PC-3 (cell line): ENCODE measurements around the gene C19orf47. TPM values are rescaled to one million over a fixed set of nuclear protein-coding genes. Genes with fewer than 3 reads are reported as not detected.

Source experiments
- ATAC-seq: fragments of 200-7000 bp; cut with Tn5 transposase; 2 replicates; pipeline ENCODE4 v1.9.1; 2020; ENCODE audit warnings: mild to moderate bottlenecking, moderate library complexity
- BruUV-seq: library from RNA; stranded (reverse); fragments of 400-500 nt; replicated peaks from 2 replicates; lab custom pipeline; 2021; lab: Mats Ljungman, UMichigan
- CTCF ChIA-PET: fragments of 300-600 bp; sonication (Branson Sonifier 250); formaldehyde crosslinking; loops from one replicate; lab custom pipeline; 2022; ENCODE audit warnings: antibody characterized with exemption; lab: Charles Lee
- POLR2A ChIA-PET: fragments of 300-600 bp; sonication (Branson Sonifier 250); formaldehyde crosslinking; loops from one replicate; lab custom pipeline; 2022; ENCODE audit warnings: antibody characterized with exemption; ENCODE audit not compliant: unreplicated experiment; lab: Charles Lee
- DNase-seq: peaks from one replicate; pipeline ENCODE4 v3.0.0-alpha.2; 2015
- H2AFZ ChIP-seq: fragments of 300-600 bp; sonication (generic); 2 replicates; pipeline ENCODE4 v1.6.0; 2016; ENCODE audit warnings: antibody characterized with exemption, low read length
- H3F3A ChIP-seq: fragments of 300-600 bp; sonication (generic); one replicate; pipeline ENCODE4 v1.6.0; 2017; ENCODE audit warnings: antibody characterized with exemption, low read length, control low read depth, mild to moderate bottlenecking; ENCODE audit not compliant: unreplicated experiment
- H3K27ac ChIP-seq: fragments of 300-600 bp; sonication (generic); 2 replicates; pipeline ENCODE4 v1.5.1; 2016; ENCODE audit warnings: mild to moderate bottlenecking, low read length
- H3K27me3 ChIP-seq: fragments of 300-600 bp; sonication (generic); 2 replicates; pipeline ENCODE4 v1.6.1; 2016; ENCODE audit warnings: low read length, mixed read lengths
- H3K36me3 ChIP-seq: fragments of 300-600 bp; sonication (generic); 2 replicates; pipeline ENCODE4 v1.6.1; 2016; ENCODE audit warnings: low read depth, mixed run types, low read length, mixed read lengths
- H3K4me1 ChIP-seq: fragments of 300-600 bp; sonication (generic); 2 replicates; pipeline ENCODE4 v1.5.1; 2016; ENCODE audit warnings: low read length; ENCODE audit not compliant: insufficient read depth
- H3K4me2 ChIP-seq: fragments of 300-600 bp; sonication (generic); 2 replicates; pipeline ENCODE4 v1.6.0; 2016; ENCODE audit warnings: low read length
- H3K4me3 ChIP-seq: fragments of 300-600 bp; sonication (generic); 2 replicates; pipeline ENCODE4 v1.5.1; 2016; ENCODE audit warnings: mild to moderate bottlenecking, low read length, mixed read lengths
- H3K79me2 ChIP-seq: fragments of 300-600 bp; sonication (generic); 2 replicates; pipeline ENCODE4 v1.6.1; 2017; ENCODE audit warnings: low read length, mixed read lengths
- H3K9ac ChIP-seq: fragments of 300-600 bp; sonication (generic); 2 replicates; pipeline ENCODE4 v1.6.0; 2016; ENCODE audit warnings: mild to moderate bottlenecking, low read length
- H3K9me2 ChIP-seq: fragments of 300-600 bp; sonication (generic); replicated peaks from 2 replicates; pipeline ENCODE4 v1.6.1; 2016; ENCODE audit warnings: mixed run types, low read length, mixed read lengths
- H3K9me3 ChIP-seq: fragments of 300-600 bp; sonication (generic); 2 replicates; pipeline ENCODE4 v1.6.1; 2016; ENCODE audit warnings: low read length, mixed read lengths
- H4K20me1 ChIP-seq: fragments of 300-600 bp; sonication (generic); 2 replicates; pipeline ENCODE4 v1.6.1; 2016; ENCODE audit warnings: low read length, mixed read lengths
- CTCF ChIP-seq: fragments of 300-600 bp; sonication (generic); conservative IDR thresholded peaks from 2 replicates; pipeline ENCODE4 v1.5.1; 2017; ENCODE audit warnings: antibody characterized with exemption, low read depth, mild to moderate bottlenecking, low read length
- EZH2 ChIP-seq: fragments of 300-600 bp; sonication (generic); IDR thresholded peaks from one replicate; pipeline ENCODE4 v1.6.1; 2017; ENCODE audit warnings: antibody characterized with exemption, mild to moderate bottlenecking, low read length; ENCODE audit not compliant: unreplicated experiment
- EZH2phosphoT487 ChIP-seq: fragments of 300-600 bp; sonication (generic); IDR thresholded peaks from 2 replicates; pipeline ENCODE4 v1.6.1; 2018; ENCODE audit warnings: mild to moderate bottlenecking, antibody characterized with exemption, low read length, borderline replicate concordance
- intact Hi-C: fragments of 100-400 bp; cut with micrococcal nuclease; formaldehyde crosslinking; loops from 2 replicates; pipeline ENCODE4 v1.9.0; 2023
- total RNA-seq: library from RNA; depleted of rRNA; stranded (reverse); fragments of >200 nt; gene quantifications from 2 replicates; pipeline ENCODE4 v1.2.3, GENCODE V29; 2014

Gene C19orf47
- total RNA-seq, 1 experiment from 2014 or later: 13.9 TPM

GRCh38 chr19:40392123-40392522, 43.9 kb upstream of the C19orf47 start:
- Histone ChIP-seq H3K27me3 (no peaks in the 10 kb centered on the region), H3K9me3 (no peaks in the 10 kb centered on the region), H3K36me3 (no peaks in the 10 kb centered on the region), H3K4me3 (no peak overlapping the region), H3K9me2 (no peaks in the 10 kb centered on the region), H4K20me1 (no peaks in the 10 kb centered on the region), H3K27ac (no peak overlapping the region), H3K9ac (no peak overlapping the region), H2AFZ (peak overlapping the region; percentile 57; the same call in 1 of the 2 replicates), H3K4me1 (peaks cover 10% of the 10 kb centered on the region; the same call in 1 of the 2 replicates), H3K79me2 (no peaks in the 10 kb centered on the region), H3K4me2 (no peak overlapping the region), H3F3A (no peaks in the 10 kb centered on the region)
- ATAC-seq (no peak), DNase-seq (no peak)
- no TSS peak for BruUV-seq
- intact Hi-C loops: no loop called here
- POLR2A ChIA-PET: no interaction called here
- TF ChIP-seq EZH2: no peak
- no peak for TF ChIP-seq EZH2phosphoT487
- no peak for TF ChIP-seq CTCF
- CTCF ChIA-PET: no interaction called here

DNA sequence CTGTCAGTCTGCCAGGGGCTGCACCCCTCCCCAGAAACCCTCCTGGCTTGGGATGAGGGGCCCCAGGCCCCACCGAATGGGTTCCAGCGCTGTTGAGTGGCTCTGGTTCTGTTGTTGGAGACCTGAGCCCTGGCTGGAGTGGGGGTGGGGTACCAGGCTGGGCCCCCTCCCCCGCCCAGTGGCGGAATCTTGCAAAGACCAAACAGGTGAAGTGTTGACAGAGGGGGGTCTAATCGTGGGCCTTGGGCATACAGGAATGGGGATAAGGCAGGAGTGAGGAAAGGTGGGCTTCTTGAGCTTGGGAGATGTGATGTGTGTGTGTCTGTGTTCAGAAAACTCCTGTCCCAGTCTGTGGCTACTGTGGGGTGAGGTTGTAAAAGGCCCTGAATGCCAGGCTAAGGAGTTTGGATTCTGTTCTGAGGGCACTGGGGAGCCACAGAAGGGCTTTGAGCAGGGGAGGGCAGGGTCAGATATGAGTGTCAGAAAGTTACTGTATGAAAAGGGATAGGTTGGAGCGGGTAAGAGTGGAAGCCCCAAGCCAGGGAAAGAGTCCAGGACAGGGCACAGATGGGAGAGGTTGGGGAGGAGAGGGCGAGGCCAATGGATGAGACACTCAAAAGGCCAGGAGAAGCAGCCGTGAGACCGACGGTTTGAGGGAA, 42.0 kb upstream of the C19orf47 start, which contains the start of gene HIPK4:
TSS of gene HIPK4 (minus strand) at position 98 of the 659 bp plus-strand sequence. CDS start 279 bp downstream, outside the sequence.
- intact Hi-C loops: no loop called here
- BruUV-seq: no TSS peak
- H3K9ac ChIP-seq: no peak within 1 kb of the TSS
- no peak within 1 kb of the TSS for H2AFZ ChIP-seq
- no peaks in the 10 kb centered on the region for H3K27me3 ChIP-seq
- no peak within 1 kb of the TSS for H3K4me2 ChIP-seq
- H3K79me2 ChIP-seq: no peaks in the 10 kb centered on the region
- H3K36me3 ChIP-seq: no peaks in the 10 kb centered on the region
- CTCF ChIA-PET: no interaction called here
- TF ChIP-seq CTCF (no peak), EZH2phosphoT487 (no peak), EZH2 (no peak)
- peaks cover 10% of the 10 kb centered on the region; the same call in 1 of the 2 replicates for H3K4me1 ChIP-seq
- no peaks in the 10 kb centered on the region for H3F3A ChIP-seq
- H3K9me2 ChIP-seq: no peaks in the 10 kb centered on the region
- POLR2A ChIA-PET: no interaction called here
- DNase-seq (no peak), ATAC-seq (no peak)
- H3K4me3 ChIP-seq: no peak within 1 kb of the TSS
- H4K20me1 ChIP-seq: no peaks in the 10 kb centered on the region
- H3K27ac ChIP-seq: no peak within 1 kb of the TSS
- no peaks in the 10 kb centered on the region for H3K9me3 ChIP-seq

DNA sequence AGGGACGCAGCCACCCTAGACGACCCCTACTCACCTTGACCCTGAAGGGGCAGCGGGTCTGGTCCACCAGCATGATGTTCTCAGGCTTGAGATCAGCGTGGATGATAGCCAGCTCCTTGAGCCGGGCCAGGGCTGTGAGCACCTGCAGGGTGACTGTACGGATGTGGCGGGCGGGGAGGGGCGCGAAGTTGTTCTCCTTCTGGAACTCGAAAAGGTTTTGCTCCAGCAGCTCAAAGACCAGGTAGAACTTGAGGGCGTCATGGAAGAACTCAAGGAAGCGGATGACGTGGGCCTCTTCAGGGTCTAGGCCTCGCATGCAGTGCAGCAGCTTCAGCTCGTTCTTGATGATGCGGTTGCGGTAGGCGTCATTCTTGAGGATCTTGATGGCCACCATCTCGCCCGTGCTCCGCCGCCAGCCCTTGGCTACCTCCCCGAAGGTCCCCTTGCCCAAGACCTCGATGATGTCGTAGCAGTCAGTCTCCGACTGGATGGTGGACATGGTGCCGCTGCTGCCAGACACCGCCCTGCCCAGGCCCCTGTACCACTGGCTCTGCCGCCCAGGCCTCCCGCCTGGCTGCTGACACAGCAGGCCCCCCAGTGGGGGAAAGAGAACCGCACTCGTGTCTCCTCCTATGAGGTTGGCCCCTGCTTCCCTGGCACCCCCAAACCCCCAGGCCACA, 41.3 kb upstream of the C19orf47 start:
- H3K27ac ChIP-seq: no peak overlapping the region
- H3K9me2 ChIP-seq: no peaks in the 10 kb centered on the region
- ChIA-PET CTCF (interaction anchor here (0.6 kb wide), 1 partner anchor 75 kb away, joined by 3 read pairs; no protein-coding TSS in a partner anchor), POLR2A (no interaction called here)
- H3K4me1 ChIP-seq: peaks cover 10% of the 10 kb centered on the region; the same call in 1 of the 2 replicates
- H3K4me3 ChIP-seq: no peak overlapping the region
- H3K27me3 ChIP-seq: no peaks in the 10 kb centered on the region
- DNase-seq (no peak), ATAC-seq (no peak)
- H3K9ac ChIP-seq: no peak overlapping the region
- no peaks in the 10 kb centered on the region for H4K20me1 ChIP-seq
- H3K36me3 ChIP-seq: no peaks in the 10 kb centered on the region
- intact Hi-C loops: no loop called here
- H3K79me2 ChIP-seq: no peaks in the 10 kb centered on the region
- H2AFZ ChIP-seq: no peak overlapping the region
- no peak for TF ChIP-seq CTCF
- TF ChIP-seq EZH2: no peak
- TF ChIP-seq EZH2phosphoT487: no peak
- BruUV-seq: no TSS peak
- H3F3A ChIP-seq: no peaks in the 10 kb centered on the region
- no peaks in the 10 kb centered on the region for H3K9me3 ChIP-seq
- H3K4me2 ChIP-seq: no peak overlapping the region
